Esophagus squamous epithelium (tissue), 5 donors: ENCODE data around the gene CCNY. TPM values are rescaled to one million over a fixed set of nuclear protein-coding genes. Genes with fewer than 3 reads are reported as not detected.

Experiments
- DNase-seq: peaks from one replicate; lab custom pipeline; 2025; lab: John Stamatoyannopoulos, UW
- H3K27ac ChIP-seq, 4 donors: fragments of 200-600 bp; sonication (generic); one replicate each; pipeline ENCODE4 v1.5.1; 2016 to 2019; ENCODE audit warnings: mild to moderate bottlenecking in 1 of 4
- H3K27me3 ChIP-seq, 4 donors: fragments of 200-600 bp; sonication (generic); 1 replicate in 3 of 4; 2 replicates in 1 of 4; pipeline versions ENCODE4 v1.5.1 to v1.6.0; 2017 to 2021; ENCODE audit warnings: antibody characterized with exemption in 1 of 4
- H3K36me3 ChIP-seq, 3 donors: fragments of 200-600 bp; sonication (generic); one replicate each; pipeline ENCODE4 v1.5.1; 2016 to 2019
- H3K4me1 ChIP-seq, 3 donors: fragments of 200-600 bp; sonication (generic); one replicate each; pipeline ENCODE4 v1.5.1; 2017 to 2019
- H3K4me3 ChIP-seq, 4 donors: fragments of 200-600 bp; sonication (generic); 1 replicate in 3 of 4; 2 replicates in 1 of 4; pipeline ENCODE4 v1.5.1; 2016 to 2019; ENCODE audit warnings: mild to moderate bottlenecking in 2 of 4, moderate library complexity in 1 of 4
- H3K9me3 ChIP-seq, 3 donors: fragments of 200-600 bp; sonication (generic); one replicate each; pipeline ENCODE4 v1.5.1; 2016 to 2019
- POLR2A ChIP-seq, 4 donors: fragments of 450-650 bp; IDR thresholded peaks; one replicate each; pipeline ENCODE4 v1.6.1; 2017; ENCODE audit warnings: antibody characterized with exemption in 4 of 4, mild to moderate bottlenecking in 4 of 4, moderate library complexity in 3 of 4
- WGBS, 2 donors: methylation state at CpG; one replicate each; pipeline ENCODE4 v1.1.5; 2018; 5-methylcytosine and 5-hydroxymethylcytosine counted together
- intact Hi-C: fragments of 100-400 bp; cut with DNase I; formaldehyde crosslinking; loops from one replicate; pipeline ENCODE4 v1.15.0; 2022
- total RNA-seq, 4 donors: library from RNA; depleted of rRNA; stranded (reverse); fragments of >200 nt; gene quantifications; one replicate each; pipeline ENCODE4 v1.1.0, GENCODE V29; 2016
- TF ChIP-seq, protein P1 (sequence below), 6 experiments: fragments of 450-650 bp in 4 of 6; fragments of 200-600 bp in 2 of 6; sonication (generic) in 2 of 6; IDR thresholded peaks; one replicate each; pipeline ENCODE4 v1.5.1; 2016 to 2019; ENCODE audit warnings: antibody characterized with exemption in 6 of 6, mild to moderate bottlenecking in 4 of 6, moderate library complexity in 4 of 6
- donor health status: DM: yes; HTN: yes; CAD: no.

The CCNY gene
- total RNA-seq, 4 donors from 2014 or later, result 24.1 to 41.5 (median 30.4) TPM

DNA sequence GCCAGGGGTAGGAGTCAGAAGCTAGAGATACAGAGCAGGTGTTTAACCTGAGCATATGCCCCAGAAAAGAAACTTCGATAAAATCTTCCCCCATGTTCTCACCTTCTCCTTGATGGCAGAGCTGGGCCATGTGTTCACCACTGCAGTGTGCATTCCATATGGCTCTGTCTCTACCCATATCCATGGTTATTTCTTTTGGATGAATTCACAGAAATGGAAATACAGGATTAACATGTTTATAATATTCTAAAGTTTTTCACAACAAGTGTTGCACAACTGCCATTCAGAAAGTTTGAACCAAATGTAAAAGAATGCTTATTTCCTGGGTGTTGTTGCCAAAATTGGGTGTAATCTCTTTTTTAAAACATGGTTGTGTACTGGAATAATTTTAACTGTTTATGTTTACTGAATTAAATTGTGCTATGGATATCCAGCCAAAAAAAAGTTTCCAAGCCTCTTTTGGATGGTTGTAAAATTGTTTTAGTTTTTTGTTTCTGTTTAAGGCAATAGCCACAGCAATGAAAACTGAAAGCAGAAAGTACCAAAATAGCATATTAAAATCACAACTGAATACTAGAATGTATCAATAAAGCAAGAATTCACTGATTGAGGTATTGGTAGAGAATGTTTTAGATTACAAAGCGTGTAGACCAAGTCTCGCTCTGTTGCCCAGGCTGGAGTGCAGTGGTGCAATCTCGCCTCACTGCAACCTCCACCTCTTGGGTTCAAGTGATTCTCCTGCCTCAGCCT, 19.9 kb upstream of the CCNY start:
- DNase-seq, result no peak
- no peak for TF ChIP-seq POLR2A (IDR thresholded peaks at IDR 0.05)
- TF ChIP-seq, protein P1, sequence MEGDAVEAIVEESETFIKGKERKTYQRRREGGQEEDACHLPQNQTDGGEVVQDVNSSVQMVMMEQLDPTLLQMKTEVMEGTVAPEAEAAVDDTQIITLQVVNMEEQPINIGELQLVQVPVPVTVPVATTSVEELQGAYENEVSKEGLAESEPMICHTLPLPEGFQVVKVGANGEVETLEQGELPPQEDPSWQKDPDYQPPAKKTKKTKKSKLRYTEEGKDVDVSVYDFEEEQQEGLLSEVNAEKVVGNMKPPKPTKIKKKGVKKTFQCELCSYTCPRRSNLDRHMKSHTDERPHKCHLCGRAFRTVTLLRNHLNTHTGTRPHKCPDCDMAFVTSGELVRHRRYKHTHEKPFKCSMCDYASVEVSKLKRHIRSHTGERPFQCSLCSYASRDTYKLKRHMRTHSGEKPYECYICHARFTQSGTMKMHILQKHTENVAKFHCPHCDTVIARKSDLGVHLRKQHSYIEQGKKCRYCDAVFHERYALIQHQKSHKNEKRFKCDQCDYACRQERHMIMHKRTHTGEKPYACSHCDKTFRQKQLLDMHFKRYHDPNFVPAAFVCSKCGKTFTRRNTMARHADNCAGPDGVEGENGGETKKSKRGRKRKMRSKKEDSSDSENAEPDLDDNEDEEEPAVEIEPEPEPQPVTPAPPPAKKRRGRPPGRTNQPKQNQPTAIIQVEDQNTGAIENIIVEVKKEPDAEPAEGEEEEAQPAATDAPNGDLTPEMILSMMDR (IDR thresholded peaks at IDR 0.05), result no peak
- intact Hi-C loops, result no loop called here
- WGBS, 2 donors, result 68 to 83% methylated on average over 4 of the region's 4 CpGs
- Histone ChIP-seq H3K27me3 (peaks cover 0 to 7% (median 0%) of the 10 kb centered on the region in 4 donors), H3K4me3 (no peak overlapping the region), H3K9me3 (peaks cover 0 to 4% (median 0%) of the 10 kb centered on the region in 3 donors), H3K36me3 (peaks cover 0 to 42% (median 0%) of the 10 kb centered on the region in 3 donors), H3K27ac (no peak overlapping the region), H3K4me1 (peaks cover 0 to 7% (median 0%) of the 10 kb centered on the region in 3 donors)

DNA sequence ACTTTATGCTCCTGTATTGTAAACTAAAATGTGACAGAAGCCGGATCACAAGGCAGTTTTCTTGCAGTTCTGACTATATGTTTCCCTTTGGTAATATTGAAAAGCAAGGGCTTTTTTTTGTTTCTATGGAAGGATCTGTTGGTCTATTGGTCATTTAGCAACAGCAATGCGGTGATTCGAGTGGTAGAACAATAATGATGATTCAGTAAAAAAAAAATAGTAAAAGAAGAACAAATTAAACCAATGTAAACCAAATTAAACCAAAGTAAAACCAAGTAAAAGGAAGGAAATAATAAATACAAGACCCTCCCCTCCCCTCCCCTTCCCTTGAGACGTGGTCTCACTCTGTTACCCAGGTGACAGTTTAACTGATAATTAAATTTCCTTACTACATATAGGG, 17.8 kb upstream of the CCNY start:
- TF ChIP-seq, protein P1 (IDR thresholded peaks at IDR 0.05), result no peak
- no peak for TF ChIP-seq POLR2A (IDR thresholded peaks at IDR 0.05)
- H3K4me3 ChIP-seq, result no peak overlapping the region
- intact Hi-C loops, result no loop called here
- H3K9me3 ChIP-seq, result peaks cover 0 to 4% (median 0%) of the 10 kb centered on the region in 3 donors
- H3K27me3 ChIP-seq, result no peaks in the 10 kb centered on the region
- H3K4me1 ChIP-seq, result peaks cover 0 to 7% (median 0%) of the 10 kb centered on the region in 3 donors
- no peak overlapping the region for H3K27ac ChIP-seq
- 88 to 90% methylated on average over 4 of the region's 4 CpGs for WGBS, 2 donors
- H3K36me3 ChIP-seq, result peaks cover 0 to 56% (median 0%) of the 10 kb centered on the region in 3 donors
- no peak for DNase-seq

DNA sequence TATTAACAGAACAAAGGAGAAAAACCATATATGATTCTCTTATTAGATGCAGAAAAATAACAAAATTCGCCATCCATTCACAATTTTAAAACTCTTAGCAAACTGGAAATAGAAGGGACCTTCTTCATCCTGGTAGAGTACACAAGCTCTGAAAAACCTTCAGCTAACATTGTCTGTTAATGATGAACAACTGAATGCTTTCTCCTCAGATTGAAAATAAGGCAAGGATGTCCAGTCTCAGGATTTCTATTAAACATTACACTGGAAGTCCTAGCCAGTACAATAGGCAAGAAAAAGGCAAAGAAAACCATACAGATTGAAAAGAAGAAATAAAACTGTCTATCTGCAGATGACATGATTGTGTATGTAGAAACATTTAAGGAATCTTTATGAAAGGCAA, 16.0 kb upstream of the CCNY start:
- Histone ChIP-seq H3K9me3 (no peaks in the 10 kb centered on the region), H3K27me3 (no peaks in the 10 kb centered on the region), H3K27ac (no peak overlapping the region), H3K4me3 (no peak overlapping the region), H3K4me1 (peaks cover 0 to 7% (median 0%) of the 10 kb centered on the region in 3 donors), H3K36me3 (peaks cover 0 to 48% (median 0%) of the 10 kb centered on the region in 3 donors)
- no peak for DNase-seq
- 74 to 100% methylated on average over 1 of the region's 1 CpG for WGBS, 2 donors
- no peak for TF ChIP-seq POLR2A (IDR thresholded peaks at IDR 0.05)
- TF ChIP-seq, protein P1 (IDR thresholded peaks at IDR 0.05), result no peak
- intact Hi-C loops, result no loop called here

DNA sequence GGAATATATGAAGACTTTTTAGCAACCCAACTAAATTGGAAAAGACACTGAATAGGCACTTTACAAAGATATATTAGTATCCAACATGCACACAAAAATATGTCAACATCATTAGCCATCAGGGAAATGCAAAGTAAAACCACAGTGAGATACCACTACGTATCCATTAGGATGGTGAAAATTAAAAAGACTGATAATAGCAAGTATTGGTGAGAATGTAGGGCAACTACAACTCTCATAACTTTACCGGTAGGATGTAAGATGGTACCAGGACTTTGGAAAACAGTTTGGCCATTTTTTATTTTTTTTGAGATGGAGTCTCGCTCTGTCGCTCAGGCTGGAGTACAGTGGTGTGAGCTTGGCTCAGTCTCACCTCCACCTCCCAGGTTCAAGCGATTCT, 13.7 kb upstream of the CCNY start:
- DNase-seq, result no peak
- Histone ChIP-seq H3K27ac (no peak overlapping the region), H3K9me3 (no peaks in the 10 kb centered on the region), H3K27me3 (no peaks in the 10 kb centered on the region), H3K4me3 (no peak overlapping the region), H3K36me3 (peaks cover 0 to 35% (median 0%) of the 10 kb centered on the region in 3 donors), H3K4me1 (no peaks in the 10 kb centered on the region)
- intact Hi-C loops, result no loop called here
- WGBS, 2 donors, result 93 to 98% methylated on average over 5 of the region's 5 CpGs
- TF ChIP-seq, protein P1 (IDR thresholded peaks at IDR 0.05), result no peak
- TF ChIP-seq POLR2A (IDR thresholded peaks at IDR 0.05), result no peak

DNA sequence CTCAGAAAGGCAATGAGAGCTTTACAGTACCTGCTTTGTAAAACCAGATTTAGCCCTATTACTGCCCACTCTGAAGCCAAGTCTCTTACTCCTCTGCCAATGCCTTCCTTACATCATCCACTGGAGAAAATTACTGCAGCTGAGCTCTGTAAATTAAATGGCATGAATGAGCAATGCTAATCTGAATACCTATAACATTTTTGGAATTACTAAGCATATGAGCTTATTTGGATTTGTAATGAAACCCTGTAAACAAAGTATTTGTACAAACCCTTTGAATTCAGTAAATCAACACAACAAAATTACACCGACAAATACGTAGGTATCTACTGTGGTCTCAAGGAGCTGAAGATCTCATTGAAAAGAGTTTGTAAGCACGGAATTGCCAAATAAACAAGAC, 12.1 kb upstream of the CCNY start:
- DNase-seq, result no peak
- Histone ChIP-seq H3K27me3 (no peaks in the 10 kb centered on the region), H3K4me1 (no peaks in the 10 kb centered on the region), H3K27ac (no peak overlapping the region), H3K4me3 (no peak overlapping the region), H3K36me3 (peaks cover 0 to 27% (median 0%) of the 10 kb centered on the region in 3 donors), H3K9me3 (no peaks in the 10 kb centered on the region)
- TF ChIP-seq, protein P1 (IDR thresholded peaks at IDR 0.05), result no peak
- no peak for TF ChIP-seq POLR2A (IDR thresholded peaks at IDR 0.05)
- WGBS, 2 donors, result 91 to 94% methylated on average over 3 of the region's 3 CpGs
- intact Hi-C loops, result no loop called here
